WTC11 (cell line): ENCODE results near the gene CIRBP.
A peak's percentile ranks its signal among the peaks of the same experiment; 100 is the strongest.

Source experiments
- CTCF ChIP-seq: fragments of 200-600 bp; IDR thresholded peaks from 2 replicates; pipeline ENCODE4 v1.8.0; 2022; ENCODE audit warnings: antibody characterized with exemption
- FOXJ3 ChIP-seq: sonication (generic); formaldehyde crosslinking; IDR thresholded peaks from 2 replicates; pipeline ENCODE4 v1.9.0; 2021; ENCODE audit warnings: missing genetic modification reagents, mild to moderate bottlenecking, borderline replicate concordance
- HMGXB4 ChIP-seq: sonication (generic); formaldehyde crosslinking; IDR thresholded peaks from 2 replicates; pipeline ENCODE4 v1.8.1; 2023; ENCODE audit warnings: mild to moderate bottlenecking, moderate library complexity, missing genetic modification reagents
- TCF7 ChIP-seq: sonication (generic); formaldehyde crosslinking; IDR thresholded peaks from 2 replicates; pipeline ENCODE4 v1.8.0; 2022; ENCODE audit warnings: mild to moderate bottlenecking, low read depth, missing genetic modification reagents, moderate library complexity
- TF ChIP-seq, protein P1 (sequence below): sonication (generic); formaldehyde crosslinking; IDR thresholded peaks from 2 replicates; pipeline ENCODE4 v1.8.1; 2023; ENCODE audit warnings: mild to moderate bottlenecking, missing genetic modification reagents
- TF ChIP-seq, protein P2 (sequence below): sonication (generic); formaldehyde crosslinking; IDR thresholded peaks from 2 replicates; pipeline ENCODE4 v1.8.0; 2022; ENCODE audit warnings: mild to moderate bottlenecking, missing genetic modification reagents
- TF ChIP-seq, protein P3 (sequence below): sonication (generic); formaldehyde crosslinking; IDR thresholded peaks from 2 replicates; pipeline ENCODE4 v1.8.0; 2022; ENCODE audit warnings: mild to moderate bottlenecking, missing genetic modification reagents
- TF ChIP-seq, protein P4 (sequence below): sonication (generic); formaldehyde crosslinking; conservative IDR thresholded peaks from 2 replicates; pipeline ENCODE4 v1.8.1; 2023; ENCODE audit warnings: mild to moderate bottlenecking, low read depth, missing genetic modification reagents, moderate library complexity
- TF ChIP-seq, protein P5 (sequence below): sonication (generic); formaldehyde crosslinking; conservative IDR thresholded peaks from 2 replicates; pipeline ENCODE4 v1.8.1; 2022; ENCODE audit warnings: mild to moderate bottlenecking, missing genetic modification reagents

DNA sequence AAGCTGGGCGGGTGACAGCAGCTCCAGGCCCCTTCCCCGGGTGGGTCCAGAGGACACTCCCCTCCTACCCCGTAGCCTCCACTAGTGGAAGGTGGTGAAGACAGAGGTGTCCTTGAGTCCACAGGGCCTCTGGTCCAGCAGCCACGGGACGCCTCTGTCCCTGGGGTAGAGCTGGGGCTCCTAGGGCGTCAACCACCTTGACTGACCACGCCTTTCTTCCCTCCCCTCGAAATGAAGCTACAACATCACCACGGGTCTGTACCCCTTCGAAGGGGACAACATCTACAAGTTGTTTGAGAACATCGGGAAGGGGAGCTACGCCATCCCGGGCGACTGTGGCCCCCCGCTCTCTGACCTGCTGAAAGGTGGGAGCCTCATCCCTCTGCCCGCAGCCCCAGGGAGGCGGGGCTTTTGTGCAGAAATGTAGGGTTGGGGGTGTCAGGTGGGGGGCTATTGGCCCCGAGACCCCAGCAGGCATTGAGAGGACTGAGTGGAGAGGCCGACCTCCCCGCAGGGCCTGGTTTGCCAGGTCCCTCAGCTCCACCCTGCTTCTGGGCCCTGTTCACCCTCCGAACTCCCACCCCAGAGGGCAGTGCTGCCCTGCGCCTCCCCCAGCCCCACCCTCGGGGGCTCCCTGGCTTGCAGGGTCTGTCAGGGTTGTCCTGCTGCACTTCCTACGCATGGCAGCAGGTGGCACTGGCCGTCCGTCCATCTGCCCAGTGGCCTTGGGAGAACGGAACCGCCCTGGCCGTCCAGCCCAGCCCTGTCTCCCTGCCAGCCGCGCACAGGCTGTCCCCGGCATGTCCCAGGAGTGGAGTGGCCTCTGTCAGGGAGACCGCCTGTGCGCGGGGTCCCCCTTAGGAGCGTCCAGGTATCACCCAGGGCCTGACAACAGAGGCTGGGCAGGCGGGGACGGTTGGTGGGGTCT is 47.9 kb upstream of the CIRBP start:
- TF ChIP-seq HMGXB4 (CRISPR knock-in tag) (no peak), CTCF (peak; percentile 55), TCF7 (CRISPR knock-in tag) (no peak), FOXJ3 (CRISPR knock-in tag) (no peak)
- TF ChIP-seq, protein P1, sequence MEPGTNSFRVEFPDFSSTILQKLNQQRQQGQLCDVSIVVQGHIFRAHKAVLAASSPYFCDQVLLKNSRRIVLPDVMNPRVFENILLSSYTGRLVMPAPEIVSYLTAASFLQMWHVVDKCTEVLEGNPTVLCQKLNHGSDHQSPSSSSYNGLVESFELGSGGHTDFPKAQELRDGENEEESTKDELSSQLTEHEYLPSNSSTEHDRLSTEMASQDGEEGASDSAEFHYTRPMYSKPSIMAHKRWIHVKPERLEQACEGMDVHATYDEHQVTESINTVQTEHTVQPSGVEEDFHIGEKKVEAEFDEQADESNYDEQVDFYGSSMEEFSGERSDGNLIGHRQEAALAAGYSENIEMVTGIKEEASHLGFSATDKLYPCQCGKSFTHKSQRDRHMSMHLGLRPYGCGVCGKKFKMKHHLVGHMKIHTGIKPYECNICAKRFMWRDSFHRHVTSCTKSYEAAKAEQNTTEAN (CRISPR knock-in tag) = no peak
- TF ChIP-seq, protein P2, sequence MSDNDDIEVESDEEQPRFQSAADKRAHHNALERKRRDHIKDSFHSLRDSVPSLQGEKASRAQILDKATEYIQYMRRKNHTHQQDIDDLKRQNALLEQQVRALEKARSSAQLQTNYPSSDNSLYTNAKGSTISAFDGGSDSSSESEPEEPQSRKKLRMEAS (CRISPR knock-in tag) = no peak
- TF ChIP-seq, protein P3, sequence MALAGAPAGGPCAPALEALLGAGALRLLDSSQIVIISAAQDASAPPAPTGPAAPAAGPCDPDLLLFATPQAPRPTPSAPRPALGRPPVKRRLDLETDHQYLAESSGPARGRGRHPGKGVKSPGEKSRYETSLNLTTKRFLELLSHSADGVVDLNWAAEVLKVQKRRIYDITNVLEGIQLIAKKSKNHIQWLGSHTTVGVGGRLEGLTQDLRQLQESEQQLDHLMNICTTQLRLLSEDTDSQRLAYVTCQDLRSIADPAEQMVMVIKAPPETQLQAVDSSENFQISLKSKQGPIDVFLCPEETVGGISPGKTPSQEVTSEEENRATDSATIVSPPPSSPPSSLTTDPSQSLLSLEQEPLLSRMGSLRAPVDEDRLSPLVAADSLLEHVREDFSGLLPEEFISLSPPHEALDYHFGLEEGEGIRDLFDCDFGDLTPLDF = no peak
- TF ChIP-seq, protein P4, sequence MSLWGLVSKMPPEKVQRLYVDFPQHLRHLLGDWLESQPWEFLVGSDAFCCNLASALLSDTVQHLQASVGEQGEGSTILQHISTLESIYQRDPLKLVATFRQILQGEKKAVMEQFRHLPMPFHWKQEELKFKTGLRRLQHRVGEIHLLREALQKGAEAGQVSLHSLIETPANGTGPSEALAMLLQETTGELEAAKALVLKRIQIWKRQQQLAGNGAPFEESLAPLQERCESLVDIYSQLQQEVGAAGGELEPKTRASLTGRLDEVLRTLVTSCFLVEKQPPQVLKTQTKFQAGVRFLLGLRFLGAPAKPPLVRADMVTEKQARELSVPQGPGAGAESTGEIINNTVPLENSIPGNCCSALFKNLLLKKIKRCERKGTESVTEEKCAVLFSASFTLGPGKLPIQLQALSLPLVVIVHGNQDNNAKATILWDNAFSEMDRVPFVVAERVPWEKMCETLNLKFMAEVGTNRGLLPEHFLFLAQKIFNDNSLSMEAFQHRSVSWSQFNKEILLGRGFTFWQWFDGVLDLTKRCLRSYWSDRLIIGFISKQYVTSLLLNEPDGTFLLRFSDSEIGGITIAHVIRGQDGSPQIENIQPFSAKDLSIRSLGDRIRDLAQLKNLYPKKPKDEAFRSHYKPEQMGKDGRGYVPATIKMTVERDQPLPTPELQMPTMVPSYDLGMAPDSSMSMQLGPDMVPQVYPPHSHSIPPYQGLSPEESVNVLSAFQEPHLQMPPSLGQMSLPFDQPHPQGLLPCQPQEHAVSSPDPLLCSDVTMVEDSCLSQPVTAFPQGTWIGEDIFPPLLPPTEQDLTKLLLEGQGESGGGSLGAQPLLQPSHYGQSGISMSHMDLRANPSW (CRISPR knock-in tag) = no peak
- TF ChIP-seq, protein P5, sequence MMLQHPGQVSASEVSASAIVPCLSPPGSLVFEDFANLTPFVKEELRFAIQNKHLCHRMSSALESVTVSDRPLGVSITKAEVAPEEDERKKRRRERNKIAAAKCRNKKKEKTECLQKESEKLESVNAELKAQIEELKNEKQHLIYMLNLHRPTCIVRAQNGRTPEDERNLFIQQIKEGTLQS (CRISPR knock-in tag) = no peak
